Activated B cell treated with CpG ODN at 0.5 μM for 24 hours (primary cell): ENCODE measurements around the gene CHAC1. TPM values are rescaled to one million over a fixed set of nuclear protein-coding genes. Genes with fewer than 3 reads are reported as not detected.
A peak's percentile ranks its signal among the peaks of the same experiment; 100 is the strongest.

Experiments
- ATAC-seq: fragments of 200-7000 bp; cut with Tn5 transposase; one replicate; pipeline ENCODE4 v1.10.0; 2021; ENCODE audit warnings: low read depth, mild to moderate bottlenecking, moderate library complexity
- CTCF ChIA-PET: fragments of 350-600 bp; sonication (Branson Sonifier 250); formaldehyde crosslinking; loops from one replicate; lab custom pipeline; 2021; ENCODE audit warnings: antibody characterized with exemption; lab: Charles Lee
- POLR2A ChIA-PET: fragments of 350-600 bp; sonication (Branson Sonifier 250); formaldehyde crosslinking; loops from one replicate; lab custom pipeline; 2021; ENCODE audit warnings: antibody characterized with exemption; lab: Charles Lee
- DNase-seq: peaks from one replicate; pipeline ENCODE4 v3.0.0; 2022
- H3K27ac Mint-ChIP-seq: one replicate; pipeline ENCODE4 v1.8.0; 2020; ENCODE audit warnings: mixed read lengths
- H3K27me3 Mint-ChIP-seq: one replicate; pipeline ENCODE4 v1.8.0; 2021; ENCODE audit warnings: mixed read lengths
- H3K36me3 Mint-ChIP-seq: one replicate; pipeline ENCODE4 v1.8.0; 2021; ENCODE audit warnings: low read depth, mixed read lengths
- H3K4me1 Mint-ChIP-seq: one replicate; pipeline ENCODE4 v1.8.0; 2021; ENCODE audit warnings: mixed read lengths
- H3K4me3 Mint-ChIP-seq: one replicate; pipeline ENCODE4 v1.8.0; 2020; ENCODE audit warnings: mild to moderate bottlenecking, mixed read lengths
- H3K9me3 Mint-ChIP-seq: one replicate; pipeline ENCODE4 v1.8.0; 2020; ENCODE audit warnings: mixed read lengths
- CTCF ChIP-seq: fragments of 200-600 bp; IDR thresholded peaks from one replicate; pipeline ENCODE4 v1.8.0; 2022; ENCODE audit warnings: antibody characterized with exemption, mild to moderate bottlenecking
- intact Hi-C: fragments of 100-400 bp; cut with micrococcal nuclease; formaldehyde crosslinking; loops from one replicate; pipeline ENCODE4 v1.15.1; 2024
- total RNA-seq: library from RNA; stranded (reverse); gene quantifications from 2 replicates; pipeline ENCODE4 v1.2.3, GENCODE V29; 2022

CHAC1 gene
- total RNA-seq, 1 donor from 2014 or later = 27.3 TPM

GRCh38 chr15:40955930-40956540, 2.8 kb downstream of the CHAC1 start:
- H3K4me3 Mint-ChIP-seq = peak overlapping the region; percentile 26
- no peak for ATAC-seq
- POLR2A ChIA-PET = interaction anchor here (0.6 to 2.0 kb wide), 4 partner anchors 14 to 49 kb away, joined by 3 to 7 read pairs (median 4); no protein-coding TSS in a partner anchor
- peaks cover 2% of the 10 kb centered on the region for H3K27me3 Mint-ChIP-seq
- TF ChIP-seq CTCF = no peak
- CTCF ChIA-PET = interaction anchor here (0.9 to 1.2 kb wide), 2 partner anchors 14 to 26 kb away, joined by 3 to 5 read pairs; no protein-coding TSS in a partner anchor
- intact Hi-C loops = no loop called here
- H3K36me3 Mint-ChIP-seq = peaks cover 33% of the 10 kb centered on the region
- no peak for DNase-seq
- peaks cover 34% of the 10 kb centered on the region for H3K4me1 Mint-ChIP-seq
- no peak overlapping the region for H3K27ac Mint-ChIP-seq
- H3K9me3 Mint-ChIP-seq = no peaks in the 10 kb centered on the region

DNA sequence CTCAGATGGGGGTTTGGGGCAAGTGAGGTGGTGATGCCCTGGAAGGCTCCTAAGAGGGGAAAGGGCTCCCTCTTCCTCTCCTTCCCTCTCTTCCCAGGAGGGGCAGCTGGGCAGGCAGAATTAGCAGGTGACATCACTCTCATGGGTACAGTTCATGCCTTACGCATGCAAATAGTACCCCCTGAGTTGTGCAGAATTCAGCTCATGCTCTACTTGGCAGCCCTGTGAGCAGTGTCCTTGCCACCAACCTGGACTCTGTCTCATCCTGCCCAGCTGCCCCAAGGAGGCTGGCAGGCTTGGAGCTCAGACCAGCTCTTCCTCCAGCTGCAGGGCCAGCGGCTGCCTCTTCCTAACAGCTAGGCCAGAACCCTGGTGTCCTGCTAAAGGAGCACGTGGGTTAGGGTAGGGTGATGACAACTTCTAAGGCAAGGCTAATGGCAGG, 3.3 kb downstream of the CHAC1 start:
- Mint-ChIP-seq H3K27me3 (peaks cover 2% of the 10 kb centered on the region), H3K36me3 (peaks cover 33% of the 10 kb centered on the region), H3K4me3 (peak overlapping the region; percentile 26), H3K4me1 (peaks cover 34% of the 10 kb centered on the region), H3K27ac (no peak overlapping the region), H3K9me3 (no peaks in the 10 kb centered on the region)
- no peak for TF ChIP-seq CTCF
- POLR2A ChIA-PET = interaction anchor here (1.3 to 2.0 kb wide), 3 partner anchors 14 to 49 kb away, joined by 3 to 5 read pairs (median 4); no protein-coding TSS in a partner anchor
- DNase-seq (no peak), ATAC-seq (no peak)
- intact Hi-C loops = no loop called here
- CTCF ChIA-PET = no interaction called here

DNA sequence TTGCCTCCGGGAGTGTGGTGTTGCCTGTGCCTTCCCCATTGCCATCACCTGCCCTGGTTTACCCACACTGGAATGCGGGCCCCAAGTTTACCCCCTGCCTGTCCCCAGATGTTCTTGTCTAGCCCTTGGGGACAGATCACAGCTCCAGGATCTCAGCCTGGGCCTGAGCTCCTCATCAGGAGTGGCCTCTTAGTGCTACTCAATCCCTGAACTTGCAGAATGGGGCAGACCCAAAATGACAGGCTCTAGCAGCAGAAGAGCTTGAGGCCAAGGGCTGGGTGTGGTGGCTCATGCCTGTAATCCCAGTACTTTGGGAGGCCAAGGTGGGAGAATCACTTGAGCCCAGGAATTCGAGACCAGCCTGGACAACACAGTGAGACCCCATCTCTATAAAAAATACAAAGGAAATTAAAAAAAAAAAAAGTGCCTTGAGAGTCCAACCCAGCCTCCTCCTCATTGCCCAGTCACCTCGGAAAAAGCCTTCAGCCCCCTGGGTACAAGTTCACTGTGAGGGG, 3.8 kb downstream of the CHAC1 start:
- Mint-ChIP-seq H3K9me3 (no peaks in the 10 kb centered on the region), H3K27me3 (no peaks in the 10 kb centered on the region), H3K27ac (no peak overlapping the region), H3K4me3 (no peak overlapping the region), H3K4me1 (peaks cover 31% of the 10 kb centered on the region), H3K36me3 (peaks cover 33% of the 10 kb centered on the region)
- intact Hi-C loops = no loop called here
- ChIA-PET CTCF (interaction anchor here (0.6 kb wide), 1 partner anchor 27 kb away, joined by 3 read pairs; no protein-coding TSS in a partner anchor), POLR2A (interaction anchor here (1.3 to 2.0 kb wide), 3 partner anchors 15 to 49 kb away, joined by 3 to 5 read pairs (median 4); no protein-coding TSS in a partner anchor)
- TF ChIP-seq CTCF = no peak
- ATAC-seq (no peak), DNase-seq (no peak)

- no peaks in the 10 kb centered on the region for H3K9me3 Mint-ChIP-seq
- CTCF ChIA-PET = interaction anchor here (0.6 kb wide), 1 partner anchor 27 kb away, joined by 3 read pairs; no protein-coding TSS in a partner anchor
- TF ChIP-seq CTCF = no peak
- peaks cover 26% of the 10 kb centered on the region for H3K4me1 Mint-ChIP-seq
- H3K27ac Mint-ChIP-seq = no peak overlapping the region
- H3K36me3 Mint-ChIP-seq = peaks cover 33% of the 10 kb centered on the region
- no peaks in the 10 kb centered on the region for H3K27me3 Mint-ChIP-seq
- no peak for ATAC-seq
- POLR2A ChIA-PET = interaction anchor here (2.0 kb wide), 1 partner anchor 50 kb away, joined by 5 read pairs; no protein-coding TSS in a partner anchor
- intact Hi-C loops = no loop called here
- DNase-seq = no peak
- H3K4me3 Mint-ChIP-seq = no peak overlapping the region
Measured at GRCh38 chr15:40957581-40958051, 4.3 kb downstream of the CHAC1 start.

DNA sequence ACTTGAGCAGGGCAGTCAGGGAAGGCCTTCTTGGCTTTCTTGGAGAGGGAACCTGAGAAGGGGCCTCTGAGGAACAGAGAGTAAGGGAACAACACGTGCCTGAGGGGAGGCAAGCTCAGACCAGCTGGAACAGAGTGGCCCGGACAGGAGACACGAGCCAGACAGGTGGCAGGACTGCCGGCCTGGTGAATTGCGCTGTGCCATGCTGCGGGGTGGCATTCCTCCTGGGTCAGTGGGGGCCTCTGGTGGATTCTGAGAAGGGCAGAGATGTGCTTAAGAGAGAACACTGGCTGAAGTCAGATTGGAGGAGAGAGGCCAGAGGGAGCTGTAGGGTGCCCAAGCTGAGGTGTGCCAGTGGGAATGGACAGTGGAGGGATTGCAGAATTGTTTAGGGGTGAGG, 4.9 kb downstream of the CHAC1 start:
- POLR2A ChIA-PET = no interaction called here
- DNase-seq = no peak
- no peak for ATAC-seq
- Mint-ChIP-seq H3K4me1 (peaks cover 23% of the 10 kb centered on the region), H3K27ac (no peak overlapping the region), H3K4me3 (no peak overlapping the region), H3K9me3 (no peaks in the 10 kb centered on the region), H3K27me3 (no peaks in the 10 kb centered on the region), H3K36me3 (peaks cover 33% of the 10 kb centered on the region)
- intact Hi-C loops = no loop called here
- no peak for TF ChIP-seq CTCF
- CTCF ChIA-PET = no interaction called here
